Measurements from ENCODE around the gene PRELID1.

- TF ChIP-seq, protein P1, sequence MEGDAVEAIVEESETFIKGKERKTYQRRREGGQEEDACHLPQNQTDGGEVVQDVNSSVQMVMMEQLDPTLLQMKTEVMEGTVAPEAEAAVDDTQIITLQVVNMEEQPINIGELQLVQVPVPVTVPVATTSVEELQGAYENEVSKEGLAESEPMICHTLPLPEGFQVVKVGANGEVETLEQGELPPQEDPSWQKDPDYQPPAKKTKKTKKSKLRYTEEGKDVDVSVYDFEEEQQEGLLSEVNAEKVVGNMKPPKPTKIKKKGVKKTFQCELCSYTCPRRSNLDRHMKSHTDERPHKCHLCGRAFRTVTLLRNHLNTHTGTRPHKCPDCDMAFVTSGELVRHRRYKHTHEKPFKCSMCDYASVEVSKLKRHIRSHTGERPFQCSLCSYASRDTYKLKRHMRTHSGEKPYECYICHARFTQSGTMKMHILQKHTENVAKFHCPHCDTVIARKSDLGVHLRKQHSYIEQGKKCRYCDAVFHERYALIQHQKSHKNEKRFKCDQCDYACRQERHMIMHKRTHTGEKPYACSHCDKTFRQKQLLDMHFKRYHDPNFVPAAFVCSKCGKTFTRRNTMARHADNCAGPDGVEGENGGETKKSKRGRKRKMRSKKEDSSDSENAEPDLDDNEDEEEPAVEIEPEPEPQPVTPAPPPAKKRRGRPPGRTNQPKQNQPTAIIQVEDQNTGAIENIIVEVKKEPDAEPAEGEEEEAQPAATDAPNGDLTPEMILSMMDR (conservative IDR thresholded peaks at IDR 0.05; ENCODE audit: low read depth, low read length) = no peak
- no peak for TF ChIP-seq EZH2 (IDR thresholded peaks at IDR 0.05; ENCODE audit: borderline replicate concordance, low read depth, low read length, poor library complexity, severe bottlenecking)
These were observed 1.1 kb upstream of the PRELID1 start for GRCh38 chr5:177302354-177303110.
